LNCAP (cell line): Measurements from ENCODE around the gene SVOPL.

ENCODE experiments used
- CTCF ChIP-seq: fragments of 450-650 bp; IDR thresholded peaks from 2 replicates; pipeline ENCODE4 v1.5.1; 2017; ENCODE audit warnings: mild to moderate bottlenecking

Gene SVOPL

GRCh38 chr7:138654616-138655015, 46.5 kb downstream of the SVOPL start:
- TF ChIP-seq CTCF = no peak

GRCh38 chr7:138649506-138649905, 51.7 kb downstream of the SVOPL start:
- TF ChIP-seq CTCF = no peak

GRCh38 chr7:138645284-138645683, 55.9 kb downstream of the SVOPL start:
- TF ChIP-seq CTCF = no peak

GRCh38 chr7:138632826-138633602, 68.1 kb downstream of the SVOPL start:
- TF ChIP-seq CTCF = no peak

- TF ChIP-seq CTCF = no peak
Measured at GRCh38 chr7:138632384-138632783, 68.8 kb downstream of the SVOPL start.

GRCh38 chr7:138630059-138630610, 71.0 kb downstream of the SVOPL start:
- TF ChIP-seq CTCF = no peak

GRCh38 chr7:138627361-138627760, 73.8 kb downstream of the SVOPL start:
- TF ChIP-seq CTCF = no peak
